SK-N-SH (cell line): Measurements from ENCODE around the gene PFKFB2. TPM values are rescaled to one million over a fixed set of nuclear protein-coding genes. Genes with fewer than 3 reads are reported as not detected.

Experiments
- CTCF ChIA-PET: fragments of 300-600, 350-600 bp; formaldehyde crosslinking; extraction: SDS; loops from one replicate; lab custom pipeline; 2021; lab: Yijun Ruan, JAX
- POLR2A ChIA-PET: fragments of 350-600 bp; sonication (Branson Sonifier 250); formaldehyde crosslinking; extraction: SDS; loops from one replicate; lab custom pipeline; 2020; ENCODE audit warnings: antibody characterized with exemption, inconsistent platforms; lab: Yijun Ruan, JAX
- DNase-seq: peaks from one replicate; pipeline ENCODE4 v3.0.0; 2012
- H2AFZ ChIP-seq: fragments of 200-600 bp; sonication (generic); 2 replicates; pipeline ENCODE4 v1.8.1; 2016; ENCODE audit warnings: antibody characterized with exemption, mild to moderate bottlenecking, low read depth
- H3F3A ChIP-seq: fragments of 200-600 bp; sonication (generic); replicated peaks from 2 replicates; pipeline ENCODE3; 2016; ENCODE audit warnings: antibody characterized with exemption, mild to moderate bottlenecking; ENCODE audit not compliant: insufficient read depth
- H3K27ac ChIP-seq, 2 experiments: fragments of 200-500 bp in 1 of 2; fragments of 200-600 bp in 1 of 2; sonication (Bioruptor generic) in 1 of 2; sonication (generic), shearing (Covaris generic) in 1 of 2; 2 replicates each; pipeline versions ENCODE4 v1.5.1 to v1.6.1; 2014 to 2016; ENCODE audit warnings: low read depth in 2 of 2, inconsistent platforms in 1 of 2, low read length in 1 of 2, mild to moderate bottlenecking in 1 of 2, mixed read lengths in 1 of 2
- H3K27me3 ChIP-seq: fragments of 200-600 bp; sonication (generic), shearing (Covaris generic); 2 replicates; pipeline ENCODE4 v1.6.1; 2016; ENCODE audit warnings: mixed run types; ENCODE audit not compliant: insufficient read depth
- H3K36me3 ChIP-seq, 2 experiments: fragments of 200-500 bp in 1 of 2; fragments of 200-600 bp in 1 of 2; sonication (Bioruptor generic) in 1 of 2; sonication (generic) in 1 of 2; replicated peaks in 1 of 2; 2 replicates each; pipeline versions ENCODE3 to v1.5.1; 2014 to 2016; ENCODE audit warnings: low read length in 1 of 2, mild to moderate bottlenecking in 1 of 2; ENCODE audit not compliant: insufficient read depth in 2 of 2, control insufficient read depth in 1 of 2
- H3K4me1 ChIP-seq, 2 experiments: fragments of 200-500 bp in 1 of 2; fragments of 200-600 bp in 1 of 2; sonication (Bioruptor generic) in 1 of 2; sonication (generic), shearing (Covaris generic) in 1 of 2; 2 replicates each; pipeline versions ENCODE4 v1.5.1 to v1.6.1; 2014 to 2016; ENCODE audit warnings: low read depth in 1 of 2, low read length in 1 of 2, mixed run types in 1 of 2; ENCODE audit not compliant: insufficient read depth in 2 of 2, control insufficient read depth in 1 of 2
- H3K4me2 ChIP-seq: fragments of 200-600 bp; sonication (generic), shearing (Covaris generic); 2 replicates; pipeline ENCODE4 v1.6.1; 2017; ENCODE audit warnings: mixed run types
- H3K4me3 ChIP-seq, 2 experiments: fragments of 200-500 bp in 1 of 2; fragments of 200-600 bp in 1 of 2; sonication (Bioruptor generic) in 1 of 2; sonication (generic), shearing (Covaris generic) in 1 of 2; 2 replicates each; pipeline versions ENCODE4 v1.5.1 to v1.8.1; 2014 to 2016; ENCODE audit warnings: low read depth in 2 of 2, inconsistent platforms in 1 of 2, low read length in 1 of 2, mild to moderate bottlenecking in 1 of 2, mixed read lengths in 1 of 2, moderate library complexity in 1 of 2
- H3K79me2 ChIP-seq: fragments of 200-600 bp; sonication (generic); 2 replicates; pipeline ENCODE4 v1.8.1; 2017; ENCODE audit warnings: mild to moderate bottlenecking; ENCODE audit not compliant: insufficient read depth
- H3K9ac ChIP-seq: fragments of 200-600 bp; sonication (generic); 2 replicates; pipeline ENCODE4 v1.6.1; 2017; ENCODE audit warnings: mixed run types
- H3K9me2 ChIP-seq: fragments of 200-600 bp; sonication (generic); 2 replicates; pipeline ENCODE4 v1.6.1; 2017; ENCODE audit warnings: mixed run types
- H3K9me3 ChIP-seq: fragments of 200-600 bp; sonication (generic); 2 replicates; pipeline ENCODE4 v1.6.1; 2017; ENCODE audit warnings: mixed run types, mild to moderate bottlenecking, moderate library complexity
- H4K20me1 ChIP-seq: fragments of 200-600 bp; sonication (generic); 2 replicates; pipeline ENCODE4 v1.6.1; 2017; ENCODE audit warnings: mild to moderate bottlenecking, mixed run types; ENCODE audit not compliant: insufficient read depth
- CHD2 ChIP-seq: fragments of 150-350 bp; IDR thresholded peaks from 2 replicates; pipeline ENCODE4 v1.6.1; 2018; ENCODE audit warnings: low read length; ENCODE audit not compliant: partially characterized antibody
- FOXJ3 ChIP-seq: sonication (generic); formaldehyde crosslinking; IDR thresholded peaks from 2 replicates; pipeline ENCODE4 v1.5.1; 2020; ENCODE audit warnings: mild to moderate bottlenecking, missing genetic modification reagents
- GATA2 ChIP-seq: sonication (generic); formaldehyde crosslinking; IDR thresholded peaks from 2 replicates; pipeline ENCODE4 v1.5.0; 2020; ENCODE audit warnings: mild to moderate bottlenecking, missing genetic modification reagents
- JUND ChIP-seq: IDR thresholded peaks from 2 replicates; pipeline ENCODE4 v1.4.0; 2012
- MXI1 ChIP-seq: IDR thresholded peaks from 2 replicates; pipeline ENCODE4 v1.6.1; 2012; ENCODE audit warnings: mild to moderate bottlenecking, low read depth, low read length, improper control_type of control experiment
- POLR2AphosphoS5 ChIP-seq: IDR thresholded peaks from 2 replicates; pipeline ENCODE4 v1.6.1; 2012; ENCODE audit warnings: low read depth, low read length
- RAD21 ChIP-seq: IDR thresholded peaks from 2 replicates; pipeline ENCODE4 v1.6.1; 2012; ENCODE audit warnings: mild to moderate bottlenecking, low read length
- RCOR1 ChIP-seq: fragments of 150-350 bp; IDR thresholded peaks from 2 replicates; pipeline ENCODE4 v1.6.1; 2017; ENCODE audit warnings: antibody characterized with exemption, low read length
- SIN3A ChIP-seq: IDR thresholded peaks from 2 replicates; pipeline ENCODE4 v1.6.1; 2012; ENCODE audit warnings: low read depth, mild to moderate bottlenecking, low read length, moderate library complexity, borderline replicate concordance
- SMC3 ChIP-seq: IDR thresholded peaks from 2 replicates; pipeline ENCODE4 v1.6.1; 2012; ENCODE audit warnings: low read depth, low read length, improper control_type of control experiment
- WGBS: methylation state at CpG from one replicate; pipeline ENCODE4 v1.1.6; 2017; ENCODE audit warnings: low lambda C conversion rate; 5-methylcytosine and 5-hydroxymethylcytosine counted together
- polyA plus RNA-seq, 3 experiments: library from polyadenylated mRNA; depleted of rRNA; stranded (reverse); fragments of >200 nt; gene quantifications; 2 replicates each; pipeline ENCODE4 v1.2.3, GENCODE V29; 2012
- TF ChIP-seq, protein P1 (sequence below): IDR thresholded peaks from 2 replicates; pipeline ENCODE4 v1.4.0; 2012; ENCODE audit warnings: low read depth
- TF ChIP-seq, protein P2 (sequence below): fragments of 200-600 bp; sonication (generic); IDR thresholded peaks from 2 replicates; pipeline ENCODE4 v1.6.1; 2017; ENCODE audit warnings: antibody characterized with exemption, mild to moderate bottlenecking, moderate library complexity
- TF ChIP-seq, protein P3 (sequence below): IDR thresholded peaks from 2 replicates; pipeline ENCODE4 v1.4.0; 2012; ENCODE audit warnings: low read depth, borderline replicate concordance

PFKFB2 gene
- polyA plus RNA-seq, 1 of the 3 experiments (the other 2 are of a cell fraction) = 1.8 TPM

DNA sequence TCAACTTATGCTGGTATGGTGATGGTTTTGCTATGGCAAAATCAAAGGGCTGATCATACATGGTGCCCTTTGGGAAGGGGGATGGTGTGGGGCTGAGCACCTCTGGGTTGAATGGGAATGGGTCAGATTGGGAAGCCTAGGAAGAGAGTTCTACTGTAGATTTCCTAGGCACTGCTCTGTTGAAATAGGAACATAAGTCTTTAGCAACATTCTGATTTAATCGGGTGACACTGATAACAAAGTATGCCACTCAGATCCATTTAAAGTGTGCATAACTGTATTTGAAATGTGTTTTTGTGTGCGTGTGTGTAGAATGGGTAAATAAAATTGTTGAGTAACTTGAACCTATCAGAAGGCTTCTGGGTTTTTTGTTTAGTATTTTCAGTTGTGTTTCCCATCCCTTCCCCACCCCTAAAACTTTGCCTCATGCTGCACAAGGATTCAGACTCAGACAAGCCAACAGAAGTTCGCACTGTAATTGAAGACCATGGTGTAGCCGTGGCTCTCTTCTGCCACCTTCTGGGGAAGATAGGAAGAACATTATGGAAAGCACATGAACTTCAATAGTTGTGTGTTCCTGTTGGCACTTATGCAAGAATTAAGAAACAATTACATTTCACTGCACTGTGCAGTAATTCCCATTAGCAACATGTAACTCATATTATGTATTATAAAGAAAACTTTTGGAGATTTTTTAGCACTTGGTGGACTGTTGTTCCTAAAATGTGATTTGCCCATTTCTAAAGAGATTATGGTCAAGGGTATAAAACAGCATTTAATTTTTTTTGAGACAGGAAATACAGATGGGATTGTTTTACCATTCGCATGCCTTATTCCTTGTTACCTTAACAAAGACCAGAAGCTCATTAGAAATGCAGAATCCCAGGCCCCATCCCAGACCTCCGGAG is 24.6 kb downstream of the PFKFB2 start:
- Histone ChIP-seq H3K4me1 (no peaks in the 10 kb centered on the region; a peak in 1 of 4 replicates), H3K9ac (no peak overlapping the region), H3K9me3 (no peaks in the 10 kb centered on the region)
- 36% methylated on average over 6 of the region's 6 CpGs for WGBS
- TF ChIP-seq RAD21 = peak; percentile 93
- TF ChIP-seq POLR2AphosphoS5 = no peak
- TF ChIP-seq GATA2 (CRISPR knock-in tag) = no peak
- peak; percentile 19; the same call in 1 of the 2 replicates for TF ChIP-seq RCOR1
- TF ChIP-seq, protein P1, sequence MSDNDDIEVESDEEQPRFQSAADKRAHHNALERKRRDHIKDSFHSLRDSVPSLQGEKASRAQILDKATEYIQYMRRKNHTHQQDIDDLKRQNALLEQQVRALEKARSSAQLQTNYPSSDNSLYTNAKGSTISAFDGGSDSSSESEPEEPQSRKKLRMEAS = peak; percentile 17; the same call in 1 of the 2 replicates
- peak; percentile 75 for TF ChIP-seq SMC3
- no peak for TF ChIP-seq JUND
- 0 out of 2 replicates have a peak, but pooled peaks have one; percentile 37 for TF ChIP-seq SIN3A
- TF ChIP-seq, protein P2, sequence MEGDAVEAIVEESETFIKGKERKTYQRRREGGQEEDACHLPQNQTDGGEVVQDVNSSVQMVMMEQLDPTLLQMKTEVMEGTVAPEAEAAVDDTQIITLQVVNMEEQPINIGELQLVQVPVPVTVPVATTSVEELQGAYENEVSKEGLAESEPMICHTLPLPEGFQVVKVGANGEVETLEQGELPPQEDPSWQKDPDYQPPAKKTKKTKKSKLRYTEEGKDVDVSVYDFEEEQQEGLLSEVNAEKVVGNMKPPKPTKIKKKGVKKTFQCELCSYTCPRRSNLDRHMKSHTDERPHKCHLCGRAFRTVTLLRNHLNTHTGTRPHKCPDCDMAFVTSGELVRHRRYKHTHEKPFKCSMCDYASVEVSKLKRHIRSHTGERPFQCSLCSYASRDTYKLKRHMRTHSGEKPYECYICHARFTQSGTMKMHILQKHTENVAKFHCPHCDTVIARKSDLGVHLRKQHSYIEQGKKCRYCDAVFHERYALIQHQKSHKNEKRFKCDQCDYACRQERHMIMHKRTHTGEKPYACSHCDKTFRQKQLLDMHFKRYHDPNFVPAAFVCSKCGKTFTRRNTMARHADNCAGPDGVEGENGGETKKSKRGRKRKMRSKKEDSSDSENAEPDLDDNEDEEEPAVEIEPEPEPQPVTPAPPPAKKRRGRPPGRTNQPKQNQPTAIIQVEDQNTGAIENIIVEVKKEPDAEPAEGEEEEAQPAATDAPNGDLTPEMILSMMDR = peak; percentile 92
- peak; percentile 27; the same call in 1 of the 2 replicates for TF ChIP-seq MXI1
- peak; percentile 65 for TF ChIP-seq CHD2
- TF ChIP-seq, protein P3, sequence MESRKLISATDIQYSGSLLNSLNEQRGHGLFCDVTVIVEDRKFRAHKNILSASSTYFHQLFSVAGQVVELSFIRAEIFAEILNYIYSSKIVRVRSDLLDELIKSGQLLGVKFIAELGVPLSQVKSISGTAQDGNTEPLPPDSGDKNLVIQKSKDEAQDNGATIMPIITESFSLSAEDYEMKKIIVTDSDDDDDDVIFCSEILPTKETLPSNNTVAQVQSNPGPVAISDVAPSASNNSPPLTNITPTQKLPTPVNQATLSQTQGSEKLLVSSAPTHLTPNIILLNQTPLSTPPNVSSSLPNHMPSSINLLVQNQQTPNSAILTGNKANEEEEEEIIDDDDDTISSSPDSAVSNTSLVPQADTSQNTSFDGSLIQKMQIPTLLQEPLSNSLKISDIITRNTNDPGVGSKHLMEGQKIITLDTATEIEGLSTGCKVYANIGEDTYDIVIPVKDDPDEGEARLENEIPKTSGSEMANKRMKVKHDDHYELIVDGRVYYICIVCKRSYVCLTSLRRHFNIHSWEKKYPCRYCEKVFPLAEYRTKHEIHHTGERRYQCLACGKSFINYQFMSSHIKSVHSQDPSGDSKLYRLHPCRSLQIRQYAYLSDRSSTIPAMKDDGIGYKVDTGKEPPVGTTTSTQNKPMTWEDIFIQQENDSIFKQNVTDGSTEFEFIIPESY = no peak
- TF ChIP-seq FOXJ3 (CRISPR knock-in tag) = no peak
- TF ChIP-seq, all 33 proteins: peak for 8
- no peaks in the 10 kb centered on the region for H3K36me3 ChIP-seq
- ChIA-PET POLR2A (no interaction called here), CTCF (interaction anchor here (0.6 to 3.4 kb wide), 12 partner anchors 25 to 422 kb away, joined by 3 to 30 read pairs (median 4); partner anchors contain the start of genes PFKFB2 and YOD1)
- no peaks in the 10 kb centered on the region for H3K79me2 ChIP-seq
- no peak overlapping the region for H3K27ac ChIP-seq
- H4K20me1 ChIP-seq = no peaks in the 10 kb centered on the region
- H3K4me3 ChIP-seq = no peak overlapping the region
- no peaks in the 10 kb centered on the region; the same call in 1 of the 2 replicates for H3K27me3 ChIP-seq
- peaks cover 3% of the 10 kb centered on the region for H3F3A ChIP-seq
- no peak overlapping the region for H3K4me2 ChIP-seq
- peak; percentile 59 for DNase-seq
- H2AFZ ChIP-seq = no peak overlapping the region
- no peaks in the 10 kb centered on the region for H3K9me2 ChIP-seq
